ENCODE data around the gene OLFM2.
"Not testable (repeated sequence)": the region's sequence is repeated elsewhere in the genome, so short reads cannot be mapped to it uniquely, and the experiment has no call there.

Gene OLFM2

GRCh38 chr19:9943744-9944143, 7.4 kb upstream of the OLFM2 start:
- DNase-seq (ENCODE audit: low spot score) (no peak), FAIRE-seq (no peak)

DNA sequence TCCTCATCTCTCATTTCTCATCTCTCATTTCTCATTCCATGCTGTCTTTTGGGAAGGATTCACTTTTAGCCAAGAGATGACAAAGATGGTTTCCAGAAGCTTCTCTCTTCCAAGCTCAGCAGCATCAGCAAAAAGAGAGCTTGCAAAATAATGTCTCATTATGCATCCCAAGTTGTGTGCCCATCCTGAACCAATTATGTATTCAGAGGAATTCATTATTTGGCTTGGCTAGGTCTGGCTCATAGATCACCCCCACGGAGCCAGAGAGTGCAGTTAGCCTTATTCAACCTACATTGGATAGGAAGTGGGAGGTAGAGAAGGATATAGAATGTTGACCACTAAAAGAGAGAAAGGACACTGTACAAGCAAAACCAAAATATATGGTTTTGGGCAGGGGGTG, 5.4 kb upstream of the OLFM2 start:
- DNase-seq (ENCODE audit: low spot score), result no peak
- FAIRE-seq, result no peak

- no peak for FAIRE-seq
- no peak for DNase-seq (ENCODE audit: low spot score)
Observed at GRCh38 chr19:9941231-9941630, 4.9 kb upstream of the OLFM2 start.

DNA sequence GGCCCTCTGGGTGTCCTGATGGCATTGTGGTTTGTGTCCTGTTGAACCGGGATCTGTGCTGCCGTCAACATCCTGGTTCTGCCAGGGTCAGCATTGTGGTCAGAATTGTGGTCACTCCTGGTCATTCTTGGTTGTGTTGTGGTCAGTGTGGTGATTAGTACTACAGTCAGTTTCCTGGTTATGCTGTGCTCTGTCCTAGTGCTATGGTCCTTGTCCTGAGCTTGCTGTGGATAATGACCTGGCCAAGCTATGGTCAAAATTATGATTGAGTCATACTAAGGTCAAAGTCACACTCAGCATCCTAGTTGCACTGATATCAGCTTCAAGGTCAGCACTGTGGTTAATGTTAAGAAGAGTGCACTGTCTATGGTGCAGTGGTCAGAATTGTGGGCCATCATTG, 4.5 kb upstream of the OLFM2 start:
- FAIRE-seq, result no peak

DNA sequence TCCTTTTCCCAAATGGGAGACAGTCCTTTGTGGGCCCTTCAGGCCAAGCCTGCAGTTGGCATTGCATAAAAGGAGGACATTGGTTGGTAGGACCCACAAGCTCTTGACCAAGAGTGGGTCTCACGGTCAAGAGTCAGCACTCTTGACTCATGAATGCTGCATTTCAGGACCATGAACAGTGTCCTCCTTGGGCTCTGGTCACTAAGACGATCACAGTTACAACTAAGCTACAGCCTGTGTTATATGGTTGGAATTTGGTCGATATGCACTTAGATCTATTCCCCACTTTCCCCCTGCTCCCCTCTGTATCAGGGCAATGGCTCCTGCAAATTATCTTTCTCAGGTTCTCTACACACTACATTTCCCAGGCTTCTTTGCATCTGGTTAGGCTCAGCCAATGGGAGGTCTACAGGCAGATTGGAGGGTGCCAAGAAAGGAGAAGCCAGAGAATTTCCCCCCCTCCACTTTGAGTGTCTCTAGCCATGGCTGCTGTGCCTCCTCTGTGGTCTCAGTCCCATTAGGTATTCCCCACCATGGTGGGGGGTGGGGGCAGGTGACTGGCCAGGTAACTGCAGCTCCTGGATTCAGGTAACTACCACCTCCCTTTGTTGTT, 3.1 kb upstream of the OLFM2 start:
- DNase-seq (ENCODE audit: low spot score) (no peak), FAIRE-seq (no peak)

More for the DNA sequence above, 4.5 kb upstream of the OLFM2 start:
- no peak for DNase-seq (ENCODE audit: low spot score)

DNA sequence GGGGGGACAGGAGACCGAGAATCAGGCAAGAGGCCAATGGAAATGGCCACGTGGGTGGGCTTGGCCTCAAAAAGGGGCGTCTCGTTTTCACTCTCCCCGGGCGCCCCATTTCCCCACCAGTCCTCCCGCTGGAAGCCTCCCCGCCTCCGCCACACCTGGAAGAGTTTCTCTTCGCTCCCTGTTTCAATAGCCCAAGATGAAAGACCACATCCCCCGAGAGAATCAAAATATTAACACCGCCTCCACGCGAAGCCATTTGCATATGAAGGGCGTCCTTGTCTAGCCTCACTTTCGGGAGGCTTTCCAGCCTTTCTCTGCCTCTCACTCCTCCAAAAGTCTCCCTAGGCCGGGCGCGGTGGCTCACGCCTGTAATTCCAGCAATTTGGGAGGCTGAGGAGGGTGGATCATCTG, 691 bp upstream of the OLFM2 start:
- DNase-seq (ENCODE audit: low spot score) (no peak), FAIRE-seq (no peak)

- no peak for FAIRE-seq
- DNase-seq (ENCODE audit: low spot score), result no peak
Observed at GRCh38 chr19:9935506-9936325, 599 bp downstream of the OLFM2 start.

- FAIRE-seq, result no peak
Observed at GRCh38 chr19:9934132-9934950, 2.0 kb downstream of the OLFM2 start.

GRCh38 chr19:9932835-9933234, 3.5 kb downstream of the OLFM2 start:
- DNase-seq (ENCODE audit: low spot score), result no peak
- no peak for FAIRE-seq

More at GRCh38 chr19:9934132-9934950, 2.0 kb downstream of the OLFM2 start:
- DNase-seq (ENCODE audit: low spot score), result peak; percentile 77

- no peak for DNase-seq (ENCODE audit: low spot score)
- FAIRE-seq, result no peak
Observed at GRCh38 chr19:9931629-9932028, 4.7 kb downstream of the OLFM2 start.

GRCh38 chr19:9923440-9923839, 12.9 kb downstream of the OLFM2 start:
- FAIRE-seq (no peak), DNase-seq (ENCODE audit: low spot score) (no peak)

DNA sequence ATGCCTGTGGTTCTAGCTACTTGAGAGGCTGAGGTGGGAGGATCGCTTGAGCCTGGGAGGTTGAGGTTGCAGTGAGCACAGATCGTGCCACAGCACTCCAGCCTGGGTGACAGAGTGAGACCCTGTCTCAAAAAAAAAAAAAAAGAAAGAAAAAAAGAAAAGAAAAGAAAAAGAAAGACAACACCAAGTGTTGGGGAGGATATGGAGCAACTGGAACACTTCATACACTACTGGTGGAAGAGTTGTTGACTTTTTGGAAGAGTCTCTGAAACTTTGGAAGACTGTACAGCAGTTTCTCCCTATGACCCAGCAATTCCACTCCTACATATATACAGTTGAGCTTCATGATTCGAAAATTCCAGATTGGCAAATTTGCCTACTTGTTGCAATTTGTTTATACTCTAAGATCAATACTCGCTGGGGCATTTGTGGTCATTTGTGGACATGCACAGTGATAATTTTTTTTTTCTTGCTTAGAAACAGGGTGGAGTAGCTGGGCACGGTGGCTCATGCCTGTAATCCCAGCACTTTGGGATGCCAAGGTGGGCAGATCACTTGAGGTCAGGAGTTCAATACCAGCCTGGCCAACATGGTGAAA, 13.4 kb downstream of the OLFM2 start:
- not testable (repeated sequence) for DNase-seq (ENCODE audit: low spot score); FAIRE-seq

- peak; percentile 68 for DNase-seq (ENCODE audit: low spot score)
Observed at GRCh38 chr19:9917321-9917720, 19.0 kb downstream of the OLFM2 start.

GRCh38 chr19:9916719-9917118, 19.6 kb downstream of the OLFM2 start:
- no peak for FAIRE-seq
- no peak for DNase-seq (ENCODE audit: low spot score)

More at GRCh38 chr19:9917321-9917720, 19.0 kb downstream of the OLFM2 start:
- FAIRE-seq, result no peak

DNA sequence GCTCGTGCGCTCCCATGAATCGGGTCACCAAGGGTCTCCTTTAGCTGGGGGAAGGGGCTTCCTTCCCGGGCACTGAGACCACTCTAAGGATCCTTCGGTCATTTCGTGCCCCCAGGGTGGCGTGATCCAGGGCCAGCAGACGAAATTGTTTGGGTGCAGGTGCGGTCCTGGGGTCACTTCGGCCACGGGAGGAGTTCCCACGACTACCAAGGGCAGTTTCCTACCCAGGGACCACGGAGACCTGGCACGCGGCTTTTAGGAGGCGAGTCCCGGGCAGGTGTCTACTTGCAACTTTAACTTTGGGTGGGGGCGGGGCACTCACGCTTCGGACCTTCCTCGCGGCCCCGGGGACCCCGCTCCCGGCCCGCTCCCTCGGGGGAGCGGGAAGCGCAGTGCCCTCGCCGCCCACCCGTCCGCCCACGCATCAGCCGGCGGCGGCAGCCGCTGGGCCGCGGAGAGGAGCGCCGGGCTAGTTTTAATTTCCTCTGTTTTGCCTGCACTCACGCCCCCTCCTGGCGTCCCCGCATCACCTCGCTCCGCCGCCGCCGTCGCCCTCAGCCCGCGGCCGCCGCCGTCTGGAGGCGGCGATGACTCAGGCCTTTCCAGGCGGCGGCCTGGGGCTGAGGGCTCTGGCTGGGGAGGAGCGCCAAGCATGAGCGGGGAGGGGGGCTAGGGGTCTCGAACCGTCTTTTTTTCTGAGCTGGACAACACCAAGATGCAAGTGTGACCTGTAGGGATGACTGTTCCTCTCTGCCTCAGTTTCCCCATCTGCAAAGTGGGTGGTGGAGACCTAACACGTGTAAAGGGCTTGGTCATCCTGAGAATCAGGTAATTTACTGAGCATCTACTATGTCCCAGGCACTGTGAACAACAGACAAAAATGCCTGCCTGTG, 21.8 kb downstream of the OLFM2 start:
- FAIRE-seq (no peak), DNase-seq (ENCODE audit: low spot score) (peak; percentile 89)

GRCh38 chr19:9914001-9914314, 22.4 kb downstream of the OLFM2 start:
- FAIRE-seq, result no peak
- DNase-seq (ENCODE audit: low spot score), result peak; percentile 52

GRCh38 chr19:9913237-9914000, 22.9 kb downstream of the OLFM2 start:
- DNase-seq (ENCODE audit: low spot score), result peak; percentile 68
- no peak for FAIRE-seq

GRCh38 chr19:9912551-9913236, 23.6 kb downstream of the OLFM2 start:
- DNase-seq (ENCODE audit: low spot score) (no peak), FAIRE-seq (no peak)

DNA sequence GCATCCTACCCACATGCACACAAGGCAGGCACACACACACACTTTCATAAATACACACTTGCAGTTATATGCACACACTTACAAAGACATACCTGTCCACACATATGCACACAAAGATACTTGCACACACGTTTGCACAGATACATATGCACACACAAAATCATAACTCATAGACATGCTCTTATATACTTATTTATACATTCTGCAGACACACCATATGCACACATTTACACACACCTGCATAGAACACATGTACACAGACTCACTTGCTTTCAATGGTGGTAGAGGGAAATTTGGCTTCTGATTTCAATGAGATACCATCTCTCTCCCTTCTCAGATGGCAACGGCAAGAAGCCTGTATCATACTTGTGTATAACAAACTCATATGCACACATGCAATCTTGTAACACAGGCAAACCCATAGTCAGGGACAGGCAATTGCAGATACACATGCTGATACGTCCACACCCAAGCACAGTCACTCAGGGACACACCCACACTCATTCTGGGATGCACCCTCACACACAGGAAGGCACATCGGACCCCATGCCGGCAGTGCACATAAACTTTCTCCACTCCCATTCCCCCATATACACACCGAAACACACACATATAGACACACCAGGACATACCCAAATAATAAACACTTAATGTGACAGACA, 24.7 kb downstream of the OLFM2 start:
- DNase-seq (ENCODE audit: low spot score) (no peak), FAIRE-seq (no peak)
